ENCODE results near the gene HOOK1. TPM values are rescaled to one million over a fixed set of nuclear protein-coding genes. Genes with fewer than 3 reads are reported as not detected.

Gene HOOK1
- total RNA-seq, 1 experiment from 2014 or later, result 0.57 TPM

- POLR2A ChIA-PET, result no interaction called here
- no TSS peak for BruUV-seq (replicated peaks)
- CTCF ChIA-PET, result no interaction called here
Observed at GRCh38 chr1:59768792-59769735, 45.7 kb upstream of the HOOK1 start.

GRCh38 chr1:59769736-59770095, 45.0 kb upstream of the HOOK1 start:
- Histone ChIP-seq H3K27ac (ENCODE audit: low read length) (no peak overlapping the region), H3K27me3 (ENCODE audit: control insufficient read depth, insufficient read depth, low read length) (no peaks in the 10 kb centered on the region), H3K4me1 (ENCODE audit: control insufficient read depth, insufficient read depth, low read length) (no peaks in the 10 kb centered on the region), H3K9me3 (ENCODE audit: control insufficient read depth, insufficient read depth, low read depth, low read length) (no peaks in the 10 kb centered on the region), H3K4me3 (ENCODE audit: low read depth in 2 of 2, low read length in 2 of 2) (no peak overlapping the region), H3K36me3 (ENCODE audit: control insufficient read depth, insufficient read depth, low read length) (no peaks in the 10 kb centered on the region)
- ATAC-seq (no peak), DNase-seq (ENCODE audit: low read depth, low spot score) (no peak)
- TF ChIP-seq CTCF (IDR thresholded peaks at IDR 0.05) (no peak), SIN3A (IDR thresholded peaks at IDR 0.05; ENCODE audit: borderline replicate concordance, insufficient read depth, low read depth, low read length) (no peak), POLR2AphosphoS5 (IDR thresholded peaks at IDR 0.05; ENCODE audit: low read depth, low read length) (no peak), REST (IDR thresholded peaks at IDR 0.05; ENCODE audit: insufficient read depth in 1 of 2, low read depth in 2 of 2, low read length in 1 of 2) (no peak), TCF7L2 (IDR thresholded peaks at IDR 0.05; ENCODE audit: low read depth, low read length) (no peak)
- POLR2A ChIA-PET, result no interaction called here
- no TSS peak for BruUV-seq (replicated peaks)
- CTCF ChIA-PET, result no interaction called here
- in situ Hi-C loops (cut with HindIII; ENCODE audit: low pct_unique_long_range_greater_than_20kb, low sequenced_read_pairs), result no loop called here
- intact Hi-C loops (cut with micrococcal nuclease; ENCODE audit: unreplicated experiment), result no loop called here

More at GRCh38 chr1:59768792-59769735, 45.7 kb upstream of the HOOK1 start:
- intact Hi-C loops (cut with micrococcal nuclease; ENCODE audit: unreplicated experiment) (no loop called here), in situ Hi-C loops (cut with HindIII; ENCODE audit: low pct_unique_long_range_greater_than_20kb, low sequenced_read_pairs) (no loop called here)
- ATAC-seq, result no peak
- TF ChIP-seq SIN3A (IDR thresholded peaks at IDR 0.05; ENCODE audit: borderline replicate concordance, insufficient read depth, low read depth, low read length), result no peak
- TF ChIP-seq POLR2AphosphoS5 (IDR thresholded peaks at IDR 0.05; ENCODE audit: low read depth, low read length), result no peak
- no peak for TF ChIP-seq REST (IDR thresholded peaks at IDR 0.05; ENCODE audit: insufficient read depth in 1 of 2, low read depth in 2 of 2, low read length in 1 of 2)
- no peak for TF ChIP-seq CTCF (IDR thresholded peaks at IDR 0.05)
- TF ChIP-seq TCF7L2 (IDR thresholded peaks at IDR 0.05; ENCODE audit: low read depth, low read length), result no peak
- no peaks in the 10 kb centered on the region for H3K27me3 ChIP-seq (ENCODE audit: control insufficient read depth, insufficient read depth, low read length)
- no peaks in the 10 kb centered on the region for H3K36me3 ChIP-seq (ENCODE audit: control insufficient read depth, insufficient read depth, low read length)
- H3K4me1 ChIP-seq (ENCODE audit: control insufficient read depth, insufficient read depth, low read length), result no peaks in the 10 kb centered on the region
- no peak overlapping the region for H3K4me3 ChIP-seq (ENCODE audit: low read depth in 2 of 2, low read length in 2 of 2)
- no peak overlapping the region for H3K27ac ChIP-seq (ENCODE audit: low read length)
- DNase-seq (ENCODE audit: low read depth, low spot score), result no peak
- no peaks in the 10 kb centered on the region for H3K9me3 ChIP-seq (ENCODE audit: control insufficient read depth, insufficient read depth, low read depth, low read length)
